ENCODE results near the gene ECI1. TPM values are rescaled to one million over a fixed set of nuclear protein-coding genes. Genes with fewer than 3 reads are reported as not detected.
A peak's percentile ranks its signal among the peaks of the same experiment; 100 is the strongest.

Gene ECI1
- total and polyA plus RNA-seq, 2 of the 13 experiments (the other 11 are each of a cell fraction or from before 2014, with no cell fraction given) = 82.0 to 102 TPM

DNA sequence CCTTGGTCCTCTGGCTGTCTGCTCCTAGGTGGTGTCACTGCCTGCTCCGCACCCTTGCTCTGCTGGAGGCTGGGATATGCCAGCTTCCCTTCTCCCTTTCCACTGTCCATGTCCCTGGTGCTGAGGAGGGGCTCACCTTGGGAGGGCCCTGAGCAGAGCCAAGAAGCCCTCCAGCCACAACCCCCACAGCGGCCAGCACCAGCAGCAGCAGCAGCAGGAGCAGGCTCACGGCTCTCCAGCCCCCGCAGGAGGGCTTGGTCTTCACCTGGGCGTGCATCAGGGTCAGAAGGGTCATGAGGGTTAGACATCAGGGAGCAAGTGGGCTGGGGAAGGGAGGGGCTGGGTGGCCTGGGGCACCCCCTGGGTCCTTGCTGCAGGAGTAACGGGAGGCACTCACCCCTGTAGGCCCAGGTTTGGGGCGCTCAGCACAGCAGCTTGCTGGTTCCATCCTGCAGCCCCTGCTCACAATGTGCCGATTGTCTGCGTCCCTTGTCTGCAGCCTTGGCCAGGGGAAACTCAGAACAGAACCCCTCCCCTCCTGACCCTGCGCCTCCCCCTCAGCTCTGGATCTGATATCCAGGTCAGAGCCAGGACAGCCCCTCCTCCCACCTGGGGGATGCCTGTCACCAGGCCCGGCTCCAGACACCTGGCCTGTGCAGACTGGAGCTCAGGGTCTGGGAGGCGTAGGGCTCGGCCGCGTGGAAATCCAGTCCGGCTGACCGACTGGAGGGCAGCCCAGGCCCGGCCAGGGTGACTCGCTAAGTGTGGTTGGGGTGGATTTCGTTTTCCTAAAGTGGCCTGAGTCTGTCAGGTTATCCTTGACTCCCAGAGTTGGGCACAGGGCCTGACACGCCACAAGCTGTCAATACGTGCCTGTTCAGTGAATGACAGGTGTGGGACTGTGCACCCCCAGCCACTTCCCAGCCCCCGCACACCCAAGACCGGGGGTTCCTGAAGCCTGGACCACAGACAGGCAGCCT is 40.7 kb downstream of the ECI1 start, which contains the start of gene BRICD5 (continued):
- TF ChIP-seq, protein P1, sequence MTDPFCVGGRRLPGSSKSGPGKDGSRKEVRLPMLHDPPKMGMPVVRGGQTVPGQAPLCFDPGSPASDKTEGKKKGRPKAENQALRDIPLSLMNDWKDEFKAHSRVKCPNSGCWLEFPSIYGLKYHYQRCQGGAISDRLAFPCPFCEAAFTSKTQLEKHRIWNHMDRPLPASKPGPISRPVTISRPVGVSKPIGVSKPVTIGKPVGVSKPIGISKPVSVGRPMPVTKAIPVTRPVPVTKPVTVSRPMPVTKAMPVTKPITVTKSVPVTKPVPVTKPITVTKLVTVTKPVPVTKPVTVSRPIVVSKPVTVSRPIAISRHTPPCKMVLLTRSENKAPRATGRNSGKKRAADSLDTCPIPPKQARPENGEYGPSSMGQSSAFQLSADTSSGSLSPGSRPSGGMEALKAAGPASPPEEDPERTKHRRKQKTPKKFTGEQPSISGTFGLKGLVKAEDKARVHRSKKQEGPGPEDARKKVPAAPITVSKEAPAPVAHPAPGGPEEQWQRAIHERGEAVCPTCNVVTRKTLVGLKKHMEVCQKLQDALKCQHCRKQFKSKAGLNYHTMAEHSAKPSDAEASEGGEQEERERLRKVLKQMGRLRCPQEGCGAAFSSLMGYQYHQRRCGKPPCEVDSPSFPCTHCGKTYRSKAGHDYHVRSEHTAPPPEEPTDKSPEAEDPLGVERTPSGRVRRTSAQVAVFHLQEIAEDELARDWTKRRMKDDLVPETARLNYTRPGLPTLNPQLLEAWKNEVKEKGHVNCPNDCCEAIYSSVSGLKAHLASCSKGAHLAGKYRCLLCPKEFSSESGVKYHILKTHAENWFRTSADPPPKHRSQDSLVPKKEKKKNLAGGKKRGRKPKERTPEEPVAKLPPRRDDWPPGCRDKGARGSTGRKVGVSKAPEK (CRISPR knock-in tag; IDR thresholded peaks at IDR 0.05; ENCODE audit: borderline replicate concordance) = no peak
- TF ChIP-seq TCF7L2 (IDR thresholded peaks at IDR 0.05; ENCODE audit: low read depth, low read length) = no peak
- no peak for TF ChIP-seq FOSL1 (CRISPR knock-in tag; IDR thresholded peaks at IDR 0.05; ENCODE audit: borderline replicate concordance)
- TF ChIP-seq, protein P2, sequence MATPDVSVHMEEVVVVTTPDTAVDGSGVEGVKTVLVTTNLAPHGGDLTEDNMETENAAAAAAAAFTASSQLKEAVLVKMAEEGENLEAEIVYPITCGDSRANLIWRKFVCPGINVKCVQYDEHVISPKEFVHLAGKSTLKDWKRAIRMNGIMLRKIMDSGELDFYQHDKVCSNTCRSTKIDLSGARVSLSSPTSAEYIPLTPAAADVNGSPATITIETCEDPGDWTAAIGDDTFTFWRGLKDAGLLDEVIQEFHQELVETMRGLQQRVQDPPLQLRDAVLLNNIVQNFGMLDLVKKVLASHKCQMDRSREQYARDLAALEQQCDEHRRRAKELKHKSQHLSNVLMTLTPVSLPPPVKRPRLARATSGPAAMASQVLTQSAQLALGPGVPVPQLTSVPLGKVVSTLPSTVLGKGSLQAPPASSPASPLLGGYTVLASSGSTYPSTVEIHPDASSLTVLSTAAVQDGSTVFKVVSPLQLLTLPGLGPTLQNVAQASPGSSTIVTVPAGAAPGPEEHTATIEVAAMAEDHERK (CRISPR knock-in tag; IDR thresholded peaks at IDR 0.05; ENCODE audit: low read depth) = no peak
- TF ChIP-seq, protein P3, sequence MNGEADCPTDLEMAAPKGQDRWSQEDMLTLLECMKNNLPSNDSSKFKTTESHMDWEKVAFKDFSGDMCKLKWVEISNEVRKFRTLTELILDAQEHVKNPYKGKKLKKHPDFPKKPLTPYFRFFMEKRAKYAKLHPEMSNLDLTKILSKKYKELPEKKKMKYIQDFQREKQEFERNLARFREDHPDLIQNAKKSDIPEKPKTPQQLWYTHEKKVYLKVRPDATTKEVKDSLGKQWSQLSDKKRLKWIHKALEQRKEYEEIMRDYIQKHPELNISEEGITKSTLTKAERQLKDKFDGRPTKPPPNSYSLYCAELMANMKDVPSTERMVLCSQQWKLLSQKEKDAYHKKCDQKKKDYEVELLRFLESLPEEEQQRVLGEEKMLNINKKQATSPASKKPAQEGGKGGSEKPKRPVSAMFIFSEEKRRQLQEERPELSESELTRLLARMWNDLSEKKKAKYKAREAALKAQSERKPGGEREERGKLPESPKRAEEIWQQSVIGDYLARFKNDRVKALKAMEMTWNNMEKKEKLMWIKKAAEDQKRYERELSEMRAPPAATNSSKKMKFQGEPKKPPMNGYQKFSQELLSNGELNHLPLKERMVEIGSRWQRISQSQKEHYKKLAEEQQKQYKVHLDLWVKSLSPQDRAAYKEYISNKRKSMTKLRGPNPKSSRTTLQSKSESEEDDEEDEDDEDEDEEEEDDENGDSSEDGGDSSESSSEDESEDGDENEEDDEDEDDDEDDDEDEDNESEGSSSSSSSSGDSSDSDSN (CRISPR knock-in tag; IDR thresholded peaks at IDR 0.05) = 0 out of 2 replicates have a peak, but pooled peaks have one; percentile 24
- TF ChIP-seq ZNF430 (CRISPR knock-in tag; IDR thresholded peaks at IDR 0.05) = no peak
- TF ChIP-seq, protein P4, sequence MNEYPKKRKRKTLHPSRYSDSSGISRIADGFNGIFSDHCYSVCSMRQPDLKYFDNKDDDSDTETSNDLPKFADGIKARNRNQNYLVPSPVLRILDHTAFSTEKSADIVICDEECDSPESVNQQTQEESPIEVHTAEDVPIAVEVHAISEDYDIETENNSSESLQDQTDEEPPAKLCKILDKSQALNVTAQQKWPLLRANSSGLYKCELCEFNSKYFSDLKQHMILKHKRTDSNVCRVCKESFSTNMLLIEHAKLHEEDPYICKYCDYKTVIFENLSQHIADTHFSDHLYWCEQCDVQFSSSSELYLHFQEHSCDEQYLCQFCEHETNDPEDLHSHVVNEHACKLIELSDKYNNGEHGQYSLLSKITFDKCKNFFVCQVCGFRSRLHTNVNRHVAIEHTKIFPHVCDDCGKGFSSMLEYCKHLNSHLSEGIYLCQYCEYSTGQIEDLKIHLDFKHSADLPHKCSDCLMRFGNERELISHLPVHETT (CRISPR knock-in tag; conservative IDR thresholded peaks at IDR 0.05) = no peak
- TF ChIP-seq PHF20 (CRISPR knock-in tag; IDR thresholded peaks at IDR 0.05) = no peak
- TF ChIP-seq, protein P5, sequence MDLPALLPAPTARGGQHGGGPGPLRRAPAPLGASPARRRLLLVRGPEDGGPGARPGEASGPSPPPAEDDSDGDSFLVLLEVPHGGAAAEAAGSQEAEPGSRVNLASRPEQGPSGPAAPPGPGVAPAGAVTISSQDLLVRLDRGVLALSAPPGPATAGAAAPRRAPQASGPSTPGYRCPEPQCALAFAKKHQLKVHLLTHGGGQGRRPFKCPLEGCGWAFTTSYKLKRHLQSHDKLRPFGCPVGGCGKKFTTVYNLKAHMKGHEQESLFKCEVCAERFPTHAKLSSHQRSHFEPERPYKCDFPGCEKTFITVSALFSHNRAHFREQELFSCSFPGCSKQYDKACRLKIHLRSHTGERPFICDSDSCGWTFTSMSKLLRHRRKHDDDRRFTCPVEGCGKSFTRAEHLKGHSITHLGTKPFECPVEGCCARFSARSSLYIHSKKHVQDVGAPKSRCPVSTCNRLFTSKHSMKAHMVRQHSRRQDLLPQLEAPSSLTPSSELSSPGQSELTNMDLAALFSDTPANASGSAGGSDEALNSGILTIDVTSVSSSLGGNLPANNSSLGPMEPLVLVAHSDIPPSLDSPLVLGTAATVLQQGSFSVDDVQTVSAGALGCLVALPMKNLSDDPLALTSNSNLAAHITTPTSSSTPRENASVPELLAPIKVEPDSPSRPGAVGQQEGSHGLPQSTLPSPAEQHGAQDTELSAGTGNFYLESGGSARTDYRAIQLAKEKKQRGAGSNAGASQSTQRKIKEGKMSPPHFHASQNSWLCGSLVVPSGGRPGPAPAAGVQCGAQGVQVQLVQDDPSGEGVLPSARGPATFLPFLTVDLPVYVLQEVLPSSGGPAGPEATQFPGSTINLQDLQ (CRISPR knock-in tag; IDR thresholded peaks at IDR 0.05) = no peak
- TF ChIP-seq HNRNPH1 (optimal IDR thresholded peaks at IDR 0.05; ENCODE audit: low read depth, low read length) = no peak
- no peak for TF ChIP-seq HHEX (CRISPR knock-in tag; IDR thresholded peaks at IDR 0.05)
- TF ChIP-seq ZNF850 (CRISPR knock-in tag; conservative IDR thresholded peaks at IDR 0.05) = no peak
- TF ChIP-seq MED1 (CRISPR knock-in tag; IDR thresholded peaks at IDR 0.05) = no peak
- TF ChIP-seq, protein P6, sequence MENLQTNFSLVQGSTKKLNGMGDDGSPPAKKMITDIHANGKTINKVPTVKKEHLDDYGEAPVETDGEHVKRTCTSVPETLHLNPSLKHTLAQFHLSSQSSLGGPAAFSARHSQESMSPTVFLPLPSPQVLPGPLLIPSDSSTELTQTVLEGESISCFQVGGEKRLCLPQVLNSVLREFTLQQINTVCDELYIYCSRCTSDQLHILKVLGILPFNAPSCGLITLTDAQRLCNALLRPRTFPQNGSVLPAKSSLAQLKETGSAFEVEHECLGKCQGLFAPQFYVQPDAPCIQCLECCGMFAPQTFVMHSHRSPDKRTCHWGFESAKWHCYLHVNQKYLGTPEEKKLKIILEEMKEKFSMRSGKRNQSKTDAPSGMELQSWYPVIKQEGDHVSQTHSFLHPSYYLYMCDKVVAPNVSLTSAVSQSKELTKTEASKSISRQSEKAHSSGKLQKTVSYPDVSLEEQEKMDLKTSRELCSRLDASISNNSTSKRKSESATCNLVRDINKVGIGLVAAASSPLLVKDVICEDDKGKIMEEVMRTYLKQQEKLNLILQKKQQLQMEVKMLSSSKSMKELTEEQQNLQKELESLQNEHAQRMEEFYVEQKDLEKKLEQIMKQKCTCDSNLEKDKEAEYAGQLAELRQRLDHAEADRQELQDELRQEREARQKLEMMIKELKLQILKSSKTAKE (CRISPR knock-in tag; IDR thresholded peaks at IDR 0.05; ENCODE audit: borderline replicate concordance) = peak; percentile 60; the same call in 1 of the 2 replicates

All from HepG2 (cell line).